Lung (tissue), 12 donors: ENCODE data around the gene AIF1. TPM values are rescaled to one million over a fixed set of nuclear protein-coding genes. Genes with fewer than 3 reads are reported as not detected.

ENCODE experiments used
- ATAC-seq: fragments of 200-7000 bp; cut with Tn5 transposase; one replicate; pipeline ENCODE4 v1.9.1; 2020; ENCODE audit warnings: moderate number of reproducible peaks; ENCODE audit not compliant: insufficient read depth, low FRiP score
- DNase-seq, 3 donors: peaks; one replicate each; pipeline ENCODE4 v3.0.0-alpha.2; 2013 to 2017
- H3K27ac ChIP-seq, 2 donors: one replicate each; pipeline ENCODE4 v1.5.1; 2013; ENCODE audit warnings: mild to moderate bottlenecking in 2 of 2, moderate library complexity in 2 of 2, control low read depth in 1 of 2, inconsistent platforms in 1 of 2, low read depth in 1 of 2, low read length in 1 of 2
- H3K27me3 ChIP-seq, 3 donors: one replicate each; pipeline ENCODE4 v1.5.1; 2013; ENCODE audit warnings: low read length in 2 of 3; ENCODE audit not compliant: control insufficient read depth in 3 of 3, insufficient read depth in 3 of 3
- H3K36me3 ChIP-seq, 4 donors: one replicate each; pipeline ENCODE4 v1.5.1; 2013; ENCODE audit warnings: low read length in 4 of 4, mild to moderate bottlenecking in 1 of 4, moderate library complexity in 1 of 4; ENCODE audit not compliant: control insufficient read depth in 4 of 4, insufficient read depth in 4 of 4
- H3K4me1 ChIP-seq, 5 donors: one replicate each; pipeline ENCODE4 v1.5.1; 2013; ENCODE audit warnings: low read length in 5 of 5, mild to moderate bottlenecking in 2 of 5, moderate library complexity in 1 of 5; ENCODE audit not compliant: control insufficient read depth in 5 of 5, insufficient read depth in 5 of 5
- H3K4me3 ChIP-seq: one replicate; pipeline ENCODE4 v1.5.1; 2013; ENCODE audit warnings: mild to moderate bottlenecking, control low read depth, moderate library complexity
- H3K9ac ChIP-seq, 2 donors: one replicate each; pipeline ENCODE4 v1.5.1; 2013; ENCODE audit warnings: low read length in 2 of 2, control low read depth in 1 of 2; ENCODE audit not compliant: insufficient read depth in 1 of 2
- H3K9me3 ChIP-seq, 4 donors: one replicate each; pipeline ENCODE4 v1.5.1; 2013; ENCODE audit warnings: low read length in 3 of 4, mild to moderate bottlenecking in 1 of 4, moderate library complexity in 1 of 4; ENCODE audit not compliant: control insufficient read depth in 4 of 4, insufficient read depth in 3 of 4
- WGBS, 2 donors: extraction: QIAGEN DNeasy Blood & Tissue Kit; methylation state at CpG; one replicate each; pipeline ENCODE4 v1.1.7; 2013; 5-methylcytosine and 5-hydroxymethylcytosine counted together
- polyA plus RNA-seq, 2 donors: library from polyadenylated mRNA; stranded (reverse); fragments of 200-250 nt; gene quantifications; one replicate each; pipeline ENCODE4 v1.2.1, GENCODE V29; 2013
- total RNA-seq, 2 donors: library from RNA; depleted of rRNA in 1 of 2; stranded (reverse); fragments of >200 nt in 1 of 2; gene quantifications; one replicate each; pipeline ENCODE4 v1.2.1, GENCODE V29; 2014 to 2021
- TF ChIP-seq, protein P1 (sequence below): IDR thresholded peaks from 2 replicates; pipeline ENCODE4 v1.5.1; 2012; ENCODE audit warnings: mild to moderate bottlenecking; ENCODE audit errors: control extremely low read depth, extremely low read depth
- donor health status: control.
- donor health status: control.
- donor health status: Bipolar disorder and iron deficiency.
- donor health status: healthy.
- donor health status: DM: yes; HTN: yes; CAD: no.

AIF1 gene
- total and polyA plus RNA-seq, 4 donors = 38.7 to 345 (median 88.0) TPM

- H3K4me1 ChIP-seq = peaks cover 2 to 17% (median 4%) of the 10 kb centered on the region in 5 donors
- no peaks in the 10 kb centered on the region for H3K9me3 ChIP-seq
- H3K27me3 ChIP-seq = no peaks in the 10 kb centered on the region
- peak overlapping the region; percentile 90 to 100 for H3K27ac ChIP-seq
- peak; percentile 87 for ATAC-seq
- WGBS, 2 donors = 0% methylated on average over 50 of the region's 50 CpGs
- peaks cover 8 to 22% (median 16%) of the 10 kb centered on the region in 4 donors for H3K36me3 ChIP-seq
- H3K9ac ChIP-seq = peak overlapping the region; percentile 72 to 90
- peak; percentile 99 to 100 (median 100) for DNase-seq
- peak overlapping the region; percentile 29 for H3K4me3 ChIP-seq
- TF ChIP-seq, protein P1, sequence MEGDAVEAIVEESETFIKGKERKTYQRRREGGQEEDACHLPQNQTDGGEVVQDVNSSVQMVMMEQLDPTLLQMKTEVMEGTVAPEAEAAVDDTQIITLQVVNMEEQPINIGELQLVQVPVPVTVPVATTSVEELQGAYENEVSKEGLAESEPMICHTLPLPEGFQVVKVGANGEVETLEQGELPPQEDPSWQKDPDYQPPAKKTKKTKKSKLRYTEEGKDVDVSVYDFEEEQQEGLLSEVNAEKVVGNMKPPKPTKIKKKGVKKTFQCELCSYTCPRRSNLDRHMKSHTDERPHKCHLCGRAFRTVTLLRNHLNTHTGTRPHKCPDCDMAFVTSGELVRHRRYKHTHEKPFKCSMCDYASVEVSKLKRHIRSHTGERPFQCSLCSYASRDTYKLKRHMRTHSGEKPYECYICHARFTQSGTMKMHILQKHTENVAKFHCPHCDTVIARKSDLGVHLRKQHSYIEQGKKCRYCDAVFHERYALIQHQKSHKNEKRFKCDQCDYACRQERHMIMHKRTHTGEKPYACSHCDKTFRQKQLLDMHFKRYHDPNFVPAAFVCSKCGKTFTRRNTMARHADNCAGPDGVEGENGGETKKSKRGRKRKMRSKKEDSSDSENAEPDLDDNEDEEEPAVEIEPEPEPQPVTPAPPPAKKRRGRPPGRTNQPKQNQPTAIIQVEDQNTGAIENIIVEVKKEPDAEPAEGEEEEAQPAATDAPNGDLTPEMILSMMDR = no peak
These were observed 5.0 kb downstream of the AIF1 start for GRCh38 chr6:31619805-31620585.

DNA sequence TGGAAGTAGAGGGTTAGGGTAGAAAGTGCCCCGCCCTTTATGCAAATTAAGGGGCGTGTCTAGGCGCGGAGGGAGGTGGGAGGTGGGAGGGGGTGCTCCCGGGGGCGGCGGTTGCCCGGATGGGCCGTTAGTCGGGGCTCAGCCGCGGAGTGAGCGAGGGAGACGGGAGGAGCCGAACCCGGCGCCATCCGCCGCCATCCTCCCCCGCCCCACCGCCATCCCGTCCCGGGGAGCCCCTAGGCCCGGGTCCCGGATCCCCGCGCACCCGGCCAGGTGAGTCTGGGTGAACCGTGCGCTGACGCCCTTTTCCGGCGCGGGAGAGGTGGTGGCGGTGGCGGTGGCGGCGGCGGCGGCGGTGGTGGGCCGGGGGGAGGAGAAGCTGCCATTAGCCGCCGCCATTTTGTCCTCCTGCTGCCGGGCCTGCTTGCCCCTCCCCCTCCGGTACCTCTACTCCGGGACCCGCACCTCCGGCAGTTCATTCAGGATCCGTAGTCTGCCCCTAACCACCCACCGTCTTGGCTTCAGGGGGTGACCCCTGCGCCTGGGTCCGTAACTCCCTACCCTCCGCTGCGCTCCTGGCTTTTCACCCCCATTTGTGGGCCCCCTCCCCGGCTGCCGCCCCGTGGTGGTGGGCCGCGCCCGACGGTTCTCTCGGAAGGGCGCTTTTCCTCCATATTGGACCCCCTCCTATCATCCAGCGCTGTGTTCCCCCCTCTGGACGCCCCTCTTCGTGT is 5.7 kb downstream of the AIF1 start, which contains the start of gene PRRC2A:
Gene PRRC2A, plus strand, starts transcription at position 130 of the 734 bp plus-strand sequence. CDS start 2,075 bp downstream, outside the sequence.
- Histone ChIP-seq H3K36me3 (peaks cover 16 to 30% (median 24%) of the 10 kb centered on the region in 4 donors), H3K9ac (peak within 1 kb of the TSS; percentile 90 to 94), H3K4me3 (peak within 1 kb of the TSS; percentile 62), H3K4me1 (peaks cover 2 to 14% (median 4%) of the 10 kb centered on the region in 5 donors), H3K9me3 (no peaks in the 10 kb centered on the region), H3K27ac (peak within 1 kb of the TSS; percentile 97 to 100), H3K27me3 (no peaks in the 10 kb centered on the region)
- peak in 2 of 3 donors; percentile 79 to 83 for DNase-seq
- peak; percentile 56 for ATAC-seq
- WGBS, 2 donors = 0% methylated on average over 45 to 66 of the region's 67 CpGs
- TF ChIP-seq, protein P1 = no peak

DNA sequence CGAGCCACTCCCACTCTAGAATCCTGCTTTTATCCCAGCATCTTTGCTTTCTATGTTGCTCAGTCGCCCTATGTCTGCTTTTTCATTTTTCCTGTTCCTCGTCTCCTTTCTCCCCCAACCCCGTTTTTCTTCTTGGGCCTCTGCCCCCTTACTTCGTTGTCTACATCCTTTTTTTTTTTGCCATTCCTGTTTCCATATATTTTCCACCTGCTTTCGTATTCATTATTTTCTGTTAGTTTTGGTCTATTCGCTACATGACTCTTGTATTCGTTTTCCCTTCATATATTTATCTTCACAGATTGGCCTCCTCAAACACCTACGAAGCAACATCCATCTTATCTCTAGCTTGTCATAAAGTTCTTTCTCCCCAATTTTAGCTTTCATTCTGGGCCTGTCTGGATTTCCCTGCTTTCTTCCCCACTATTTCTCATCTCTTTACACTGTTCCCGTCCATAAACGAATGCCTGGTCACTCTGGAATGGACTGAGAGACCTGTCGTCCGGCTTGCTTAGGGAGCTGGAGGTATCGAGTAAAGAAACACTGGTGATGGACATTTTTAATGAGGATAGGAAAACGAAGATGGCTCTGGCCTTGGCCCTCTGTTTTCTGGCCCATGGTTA is 6.4 kb downstream of the AIF1 start:
- no peaks in the 10 kb centered on the region for H3K27me3 ChIP-seq
- 13 to 22% methylated on average over 15 of the region's 15 CpGs for WGBS, 2 donors
- peaks cover 21 to 35% (median 30%) of the 10 kb centered on the region in 4 donors for H3K36me3 ChIP-seq
- no peak for DNase-seq
- H3K4me1 ChIP-seq = peaks cover 2 to 14% (median 3%) of the 10 kb centered on the region in 5 donors
- H3K9me3 ChIP-seq = no peaks in the 10 kb centered on the region
- TF ChIP-seq, protein P1 = no peak
- peak overlapping the region; percentile 84 to 94 for H3K9ac ChIP-seq
- H3K27ac ChIP-seq = peak overlapping the region; percentile 89 to 97
- H3K4me3 ChIP-seq = peak overlapping the region; percentile 62
- no peak for ATAC-seq
